HG02852 (cell line): ENCODE data around the gene GPD1L.

Source experiments
- ATAC-seq: cut with Tn5 transposase; IDR thresholded peaks from one replicate; pipeline ENCODE4 v1.9.1; 2021; ENCODE audit warnings: mild to moderate bottlenecking, moderate library complexity; ENCODE audit not compliant: unreplicated experiment

The GPD1L gene

DNA sequence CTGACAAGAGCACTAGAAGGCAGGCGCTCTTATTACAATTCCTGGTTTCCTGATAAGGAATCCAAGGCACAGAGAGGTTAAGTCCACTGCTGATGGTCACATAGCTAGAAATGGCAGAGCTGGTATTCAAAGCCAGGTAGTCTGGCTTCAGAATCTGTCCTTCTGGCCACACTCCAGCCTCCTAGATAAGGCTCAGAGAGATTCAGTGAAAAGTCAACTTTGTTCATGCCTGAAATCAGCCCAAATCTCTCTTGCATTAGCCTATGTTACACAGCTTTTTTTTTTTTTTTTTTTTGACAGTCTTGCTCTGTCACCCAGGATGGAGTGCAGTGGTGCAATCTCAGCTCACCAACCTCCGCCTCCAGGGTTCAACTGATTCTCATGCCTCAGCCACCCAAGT lies 110.9 kb downstream of the GPD1L start:
- ATAC-seq: no peak
